Measurements from ENCODE around the gene GAN. TPM values are rescaled to one million over a fixed set of nuclear protein-coding genes. Genes with fewer than 3 reads are reported as not detected.

GAN gene
- total RNA-seq, 1 donor from 2014 or later = 8.6 TPM

GRCh38 chr16:81374550-81374949, 59.8 kb downstream of the GAN start:
- Mint-ChIP-seq H3K4me1 (no peaks in the 10 kb centered on the region), H3K27me3 (no peaks in the 10 kb centered on the region), H3K36me3 (ENCODE audit: low read depth) (peaks cover 42% of the 10 kb centered on the region), H3K27ac (no peak overlapping the region), H3K9me3 (no peaks in the 10 kb centered on the region), H3K4me3 (no peak overlapping the region)
- POLR2A ChIA-PET = no interaction called here
- TF ChIP-seq CTCF (IDR thresholded peaks at IDR 0.05) = no peak
- no peak for ATAC-seq (ENCODE audit: low read depth)
- intact Hi-C loops (cut with micrococcal nuclease) = no loop called here
- CTCF ChIA-PET = no interaction called here
- no peak for DNase-seq

- H3K9me3 Mint-ChIP-seq = no peaks in the 10 kb centered on the region
- H3K27ac Mint-ChIP-seq = no peak overlapping the region
- H3K27me3 Mint-ChIP-seq = no peaks in the 10 kb centered on the region
- no peak for TF ChIP-seq CTCF (IDR thresholded peaks at IDR 0.05)
- intact Hi-C loops (cut with micrococcal nuclease) = no loop called here
- H3K36me3 Mint-ChIP-seq (ENCODE audit: low read depth) = peaks cover 41% of the 10 kb centered on the region
- no peak for ATAC-seq (ENCODE audit: low read depth)
- no peaks in the 10 kb centered on the region for H3K4me1 Mint-ChIP-seq
- CTCF ChIA-PET = no interaction called here
- no peak overlapping the region for H3K4me3 Mint-ChIP-seq
- POLR2A ChIA-PET = no interaction called here
- DNase-seq = no peak
These were observed 62.1 kb downstream of the GAN start for GRCh38 chr16:81376880-81377279.

- no peak for ATAC-seq (ENCODE audit: low read depth)
- peaks cover 33% of the 10 kb centered on the region for H3K36me3 Mint-ChIP-seq (ENCODE audit: low read depth)
- H3K9me3 Mint-ChIP-seq = no peaks in the 10 kb centered on the region
- no peak overlapping the region for H3K27ac Mint-ChIP-seq
- intact Hi-C loops (cut with micrococcal nuclease) = no loop called here
- H3K27me3 Mint-ChIP-seq = no peaks in the 10 kb centered on the region
- no peak for DNase-seq
- POLR2A ChIA-PET = no interaction called here
- no peak for TF ChIP-seq CTCF (IDR thresholded peaks at IDR 0.05)
- CTCF ChIA-PET = no interaction called here
- H3K4me1 Mint-ChIP-seq = no peaks in the 10 kb centered on the region
- H3K4me3 Mint-ChIP-seq = no peak overlapping the region
These were observed 63.3 kb downstream of the GAN start for GRCh38 chr16:81378049-81378448.

- Mint-ChIP-seq H3K4me3 (no peak overlapping the region), H3K4me1 (no peaks in the 10 kb centered on the region), H3K27ac (no peak overlapping the region), H3K27me3 (no peaks in the 10 kb centered on the region), H3K9me3 (no peaks in the 10 kb centered on the region), H3K36me3 (ENCODE audit: low read depth) (peaks cover 31% of the 10 kb centered on the region)
- ATAC-seq (ENCODE audit: low read depth) (no peak), DNase-seq (no peak)
- ChIA-PET POLR2A (no interaction called here), CTCF (no interaction called here)
- no peak for TF ChIP-seq CTCF (IDR thresholded peaks at IDR 0.05)
- intact Hi-C loops (cut with micrococcal nuclease) = no loop called here
These were observed 66.2 kb downstream of the GAN start for GRCh38 chr16:81380932-81381331.

- no peaks in the 10 kb centered on the region for H3K4me1 Mint-ChIP-seq
- CTCF ChIA-PET = no interaction called here
These were observed 69.2 kb downstream of the GAN start for GRCh38 chr16:81384006-81384405.

More at GRCh38 chr16:81384006-81384405, 69.2 kb downstream of the GAN start:
- H3K27ac Mint-ChIP-seq = no peak overlapping the region
- TF ChIP-seq CTCF (IDR thresholded peaks at IDR 0.05) = no peak
- H3K9me3 Mint-ChIP-seq = no peaks in the 10 kb centered on the region
- H3K27me3 Mint-ChIP-seq = no peaks in the 10 kb centered on the region
- POLR2A ChIA-PET = no interaction called here
- ATAC-seq (ENCODE audit: low read depth) (no peak), DNase-seq (no peak)
- intact Hi-C loops (cut with micrococcal nuclease) = no loop called here
- H3K36me3 Mint-ChIP-seq (ENCODE audit: low read depth) = peaks cover 18% of the 10 kb centered on the region
- H3K4me3 Mint-ChIP-seq = no peak overlapping the region
